Ishikawa (cell line): ENCODE data around the gene CERCAM.

Experiments used
- CEBPB ChIP-seq: IDR thresholded peaks from 2 replicates; pipeline ENCODE4 v1.6.1; 2012
- EGR1 ChIP-seq: IDR thresholded peaks from 2 replicates; pipeline ENCODE4 v1.6.1; 2012
- EP300 ChIP-seq: IDR thresholded peaks from 2 replicates; pipeline ENCODE4 v1.6.1; 2012; ENCODE audit warnings: borderline replicate concordance
- RAD21 ChIP-seq: IDR thresholded peaks from 2 replicates; pipeline ENCODE4 v1.6.1; 2012; ENCODE audit warnings: low read depth
- TAF1 ChIP-seq: IDR thresholded peaks from 2 replicates; pipeline ENCODE4 v1.6.1; 2012; ENCODE audit warnings: low read depth, mild to moderate bottlenecking
- TCF12 ChIP-seq: IDR thresholded peaks from 2 replicates; pipeline ENCODE4 v1.6.1; 2012; ENCODE audit warnings: low read depth
- TEAD4 ChIP-seq: IDR thresholded peaks from 2 replicates; pipeline ENCODE4 v1.6.1; 2012
- YY1 ChIP-seq: IDR thresholded peaks from 2 replicates; pipeline ENCODE4 v1.6.1; 2012; ENCODE audit warnings: low read depth
- ZBTB7A ChIP-seq: IDR thresholded peaks from 2 replicates; pipeline ENCODE4 v1.6.1; 2012; ENCODE audit warnings: low read depth
- TF ChIP-seq, protein P1 (sequence below): IDR thresholded peaks from 2 replicates; pipeline ENCODE4 v1.6.1; 2012; ENCODE audit warnings: low read depth, mild to moderate bottlenecking

DNA sequence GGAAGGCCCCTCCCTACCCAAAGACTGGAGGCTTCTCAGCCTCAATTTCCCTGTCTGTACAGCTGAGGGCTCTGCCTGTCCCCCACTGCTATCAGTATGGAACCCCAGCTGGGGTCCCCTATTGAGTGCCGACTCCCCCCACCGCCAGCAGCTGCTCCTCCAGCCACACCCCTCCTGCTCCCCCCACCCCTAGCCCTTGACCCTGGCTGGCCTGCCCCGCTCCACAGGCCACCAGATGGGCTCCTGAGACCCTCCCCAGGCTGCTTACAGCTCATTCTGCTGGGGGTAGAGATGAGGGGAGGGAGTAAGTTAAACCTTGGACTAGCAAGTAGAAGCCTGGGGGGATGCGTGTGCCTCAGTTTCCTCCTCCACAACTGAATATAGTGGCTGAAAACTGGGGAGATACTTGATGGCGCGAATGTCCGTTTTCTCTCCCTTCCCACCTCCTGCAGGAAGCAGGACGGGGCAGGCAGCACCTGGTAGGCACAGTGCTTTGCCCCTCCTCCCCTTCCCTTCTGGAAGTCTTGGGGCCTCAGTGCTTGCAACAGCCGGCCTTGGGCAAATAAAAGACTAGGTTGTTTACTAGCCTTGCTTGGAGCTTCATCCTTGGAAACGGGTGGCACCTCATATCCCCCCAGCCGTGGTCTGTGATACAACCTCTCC is 30.4 kb upstream of the CERCAM start:
- TF ChIP-seq YY1 = no peak
- no peak for TF ChIP-seq EGR1
- TF ChIP-seq, protein P1, sequence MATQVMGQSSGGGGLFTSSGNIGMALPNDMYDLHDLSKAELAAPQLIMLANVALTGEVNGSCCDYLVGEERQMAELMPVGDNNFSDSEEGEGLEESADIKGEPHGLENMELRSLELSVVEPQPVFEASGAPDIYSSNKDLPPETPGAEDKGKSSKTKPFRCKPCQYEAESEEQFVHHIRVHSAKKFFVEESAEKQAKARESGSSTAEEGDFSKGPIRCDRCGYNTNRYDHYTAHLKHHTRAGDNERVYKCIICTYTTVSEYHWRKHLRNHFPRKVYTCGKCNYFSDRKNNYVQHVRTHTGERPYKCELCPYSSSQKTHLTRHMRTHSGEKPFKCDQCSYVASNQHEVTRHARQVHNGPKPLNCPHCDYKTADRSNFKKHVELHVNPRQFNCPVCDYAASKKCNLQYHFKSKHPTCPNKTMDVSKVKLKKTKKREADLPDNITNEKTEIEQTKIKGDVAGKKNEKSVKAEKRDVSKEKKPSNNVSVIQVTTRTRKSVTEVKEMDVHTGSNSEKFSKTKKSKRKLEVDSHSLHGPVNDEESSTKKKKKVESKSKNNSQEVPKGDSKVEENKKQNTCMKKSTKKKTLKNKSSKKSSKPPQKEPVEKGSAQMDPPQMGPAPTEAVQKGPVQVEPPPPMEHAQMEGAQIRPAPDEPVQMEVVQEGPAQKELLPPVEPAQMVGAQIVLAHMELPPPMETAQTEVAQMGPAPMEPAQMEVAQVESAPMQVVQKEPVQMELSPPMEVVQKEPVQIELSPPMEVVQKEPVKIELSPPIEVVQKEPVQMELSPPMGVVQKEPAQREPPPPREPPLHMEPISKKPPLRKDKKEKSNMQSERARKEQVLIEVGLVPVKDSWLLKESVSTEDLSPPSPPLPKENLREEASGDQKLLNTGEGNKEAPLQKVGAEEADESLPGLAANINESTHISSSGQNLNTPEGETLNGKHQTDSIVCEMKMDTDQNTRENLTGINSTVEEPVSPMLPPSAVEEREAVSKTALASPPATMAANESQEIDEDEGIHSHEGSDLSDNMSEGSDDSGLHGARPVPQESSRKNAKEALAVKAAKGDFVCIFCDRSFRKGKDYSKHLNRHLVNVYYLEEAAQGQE = no peak
- TF ChIP-seq EP300 = no peak
- no peak for TF ChIP-seq RAD21
- no peak for TF ChIP-seq TAF1
- no peak for TF ChIP-seq ZBTB7A
- TF ChIP-seq TCF12 = no peak
- no peak for TF ChIP-seq TEAD4
- TF ChIP-seq CEBPB = no peak
